ENCODE data around the gene ELN.

Gene ELN

GRCh38 chr7:74029089-74029785 lies 1.3 kb downstream of the ELN start:
- no peak overlapping the region for H3K4me3 ChIP-seq (ENCODE audit: low read depth, low read length)
- no peak for DNase-seq (ENCODE audit: low read depth)
- no peak for TF ChIP-seq CTCF (IDR thresholded peaks at IDR 0.05; ENCODE audit: low read depth, low read length)
- TF ChIP-seq MAX (IDR thresholded peaks at IDR 0.05; ENCODE audit: low read depth, low read length), result no peak
- TF ChIP-seq POLR2A (IDR thresholded peaks at IDR 0.05; ENCODE audit: extremely low read depth, insufficient read length), result no peak
- TF ChIP-seq MYC (IDR thresholded peaks at IDR 0.05; ENCODE audit: low read depth, low read length), result no peak

GRCh38 chr7:74029991-74030415 lies 2.0 kb downstream of the ELN start:
- DNase-seq (ENCODE audit: low read depth), result peak; percentile 46
- TF ChIP-seq MYC (IDR thresholded peaks at IDR 0.05; ENCODE audit: low read depth, low read length) (no peak), CTCF (IDR thresholded peaks at IDR 0.05; ENCODE audit: low read depth, low read length) (no peak), MAX (IDR thresholded peaks at IDR 0.05; ENCODE audit: low read depth, low read length) (no peak), POLR2A (IDR thresholded peaks at IDR 0.05; ENCODE audit: extremely low read depth, insufficient read length) (no peak)
- no peak overlapping the region for H3K4me3 ChIP-seq (ENCODE audit: low read depth, low read length)

GRCh38 chr7:74030861-74031260 lies 2.9 kb downstream of the ELN start:
- DNase-seq (ENCODE audit: low read depth), result no peak
- H3K4me3 ChIP-seq (ENCODE audit: low read depth, low read length), result no peak overlapping the region
- no peak for TF ChIP-seq POLR2A (IDR thresholded peaks at IDR 0.05; ENCODE audit: extremely low read depth, insufficient read length)
- no peak for TF ChIP-seq MYC (IDR thresholded peaks at IDR 0.05; ENCODE audit: low read depth, low read length)
- TF ChIP-seq CTCF (IDR thresholded peaks at IDR 0.05; ENCODE audit: low read depth, low read length), result no peak
- no peak for TF ChIP-seq MAX (IDR thresholded peaks at IDR 0.05; ENCODE audit: low read depth, low read length)

- H3K4me3 ChIP-seq (ENCODE audit: low read depth, low read length), result no peak overlapping the region
- DNase-seq (ENCODE audit: low read depth), result no peak
- no peak for TF ChIP-seq POLR2A (IDR thresholded peaks at IDR 0.05; ENCODE audit: extremely low read depth, insufficient read length)
- no peak for TF ChIP-seq CTCF (IDR thresholded peaks at IDR 0.05; ENCODE audit: low read depth, low read length)
Measured at GRCh38 chr7:74031403-74032190, 3.6 kb downstream of the ELN start.

- no peak overlapping the region for H3K4me3 ChIP-seq (ENCODE audit: low read depth, low read length)
- no peak for DNase-seq (ENCODE audit: low read depth)
- no peak for TF ChIP-seq MYC (IDR thresholded peaks at IDR 0.05; ENCODE audit: low read depth, low read length)
- no peak for TF ChIP-seq POLR2A (IDR thresholded peaks at IDR 0.05; ENCODE audit: extremely low read depth, insufficient read length)
- TF ChIP-seq CTCF (IDR thresholded peaks at IDR 0.05; ENCODE audit: low read depth, low read length), result no peak
- no peak for TF ChIP-seq MAX (IDR thresholded peaks at IDR 0.05; ENCODE audit: low read depth, low read length)
Measured at GRCh38 chr7:74032191-74032490, 4.2 kb downstream of the ELN start.
